Activated CD4-positive, alpha-beta T cell treated with anti-CD3 and anti-CD28 coated beads, Interleukin-2, Interleukin-6, amounts not matched to agents 100 ng/mL and 50 ng/mL, durations not matched to agents 16 hours and 8 hours (primary cell): ENCODE measurements around the gene AQP6.
A peak's percentile ranks its signal among the peaks of the same experiment; 100 is the strongest.

ENCODE experiments used
- DNase-seq: peaks from one replicate; pipeline ENCODE4 v3.0.0-alpha.2; 2020

The AQP6 gene

DNA sequence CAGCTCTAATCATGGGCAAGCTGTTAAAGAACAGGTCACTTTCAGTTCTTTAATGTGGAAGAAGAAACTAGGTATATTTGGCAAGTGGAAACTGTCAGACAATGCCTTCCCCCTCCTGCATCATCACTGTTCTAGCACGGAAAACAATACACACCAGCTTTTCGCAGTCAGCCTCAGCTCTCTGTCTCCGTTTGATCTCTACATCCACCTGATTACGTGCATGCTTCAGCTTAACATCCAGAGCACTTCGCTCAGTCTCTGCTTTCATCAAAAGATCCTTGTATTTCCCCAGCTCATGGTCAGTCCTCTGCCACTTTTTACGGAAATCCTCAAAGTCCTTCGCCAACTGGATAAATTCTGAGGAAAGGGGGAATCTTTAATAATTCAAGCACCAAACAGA is 33.5 kb downstream of the AQP6 start:
- DNase-seq, result no peak

DNA sequence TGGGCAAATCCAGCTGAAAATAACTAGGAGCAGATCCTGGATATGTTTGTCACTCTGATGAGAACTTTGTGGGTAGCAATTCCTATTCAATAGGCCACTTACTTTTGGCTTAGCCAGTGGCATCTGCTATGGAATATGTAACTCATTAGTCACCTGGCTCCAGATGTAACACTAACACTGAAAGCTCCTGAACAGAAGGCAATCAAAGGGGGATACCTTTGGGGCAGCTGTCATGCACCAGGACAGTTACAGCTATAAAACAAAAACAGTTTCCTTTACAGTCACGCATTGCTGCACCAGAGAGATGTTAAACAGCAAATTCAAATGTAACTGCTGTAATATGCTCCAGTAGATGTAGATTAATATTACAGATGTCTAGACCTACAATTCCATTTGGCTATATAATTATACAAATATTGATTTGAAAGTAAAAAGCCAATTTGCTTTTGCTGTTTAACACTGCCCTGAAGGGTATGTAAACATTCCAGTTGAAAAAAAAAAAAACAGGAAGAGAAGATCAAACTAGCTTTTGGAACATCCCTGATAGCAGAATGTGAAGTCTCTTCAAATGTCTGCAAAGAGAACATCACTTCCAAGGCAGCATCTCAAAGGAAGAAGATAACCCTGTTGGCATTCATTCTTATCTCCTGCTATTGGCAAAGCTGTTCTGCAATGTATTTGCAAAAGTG is 34.2 kb downstream of the AQP6 start:
- no peak for DNase-seq

DNA sequence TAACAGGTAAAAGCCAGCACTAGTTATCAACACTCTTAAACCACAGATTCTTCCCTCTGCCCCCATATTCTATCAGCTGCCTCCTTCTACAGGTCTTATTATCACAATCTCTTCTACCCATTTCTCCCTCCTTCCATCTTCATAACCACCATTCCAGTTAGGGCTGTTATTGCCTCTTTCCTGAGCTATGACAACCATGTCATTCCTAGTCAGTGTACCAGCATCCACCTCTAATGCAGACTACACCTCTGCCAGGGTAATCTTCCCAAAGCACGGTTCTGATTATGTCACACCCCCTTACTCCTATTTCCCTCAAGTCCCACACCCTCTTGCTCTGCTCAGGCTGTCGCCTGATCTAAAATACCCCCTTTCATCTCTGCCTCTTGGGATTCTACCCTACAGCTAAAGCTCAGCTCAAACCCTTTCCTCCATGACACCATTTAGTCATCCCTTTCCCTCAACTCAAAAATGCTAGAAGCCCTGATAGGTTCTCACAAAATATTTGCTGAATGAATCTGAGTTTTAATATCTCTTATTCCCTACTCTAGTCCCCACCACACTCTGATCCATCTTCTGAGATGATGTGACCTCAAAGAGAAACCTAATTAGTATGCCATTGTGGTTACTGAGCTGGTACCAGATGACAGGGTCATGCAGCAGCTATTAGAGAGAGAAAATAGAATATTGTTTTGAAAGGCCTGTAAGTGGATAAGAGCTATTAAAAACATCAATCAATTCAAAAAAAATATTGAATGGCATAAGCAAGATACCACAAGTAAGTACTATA is 40.8 kb downstream of the AQP6 start:
- DNase-seq, result peak; percentile 19

DNA sequence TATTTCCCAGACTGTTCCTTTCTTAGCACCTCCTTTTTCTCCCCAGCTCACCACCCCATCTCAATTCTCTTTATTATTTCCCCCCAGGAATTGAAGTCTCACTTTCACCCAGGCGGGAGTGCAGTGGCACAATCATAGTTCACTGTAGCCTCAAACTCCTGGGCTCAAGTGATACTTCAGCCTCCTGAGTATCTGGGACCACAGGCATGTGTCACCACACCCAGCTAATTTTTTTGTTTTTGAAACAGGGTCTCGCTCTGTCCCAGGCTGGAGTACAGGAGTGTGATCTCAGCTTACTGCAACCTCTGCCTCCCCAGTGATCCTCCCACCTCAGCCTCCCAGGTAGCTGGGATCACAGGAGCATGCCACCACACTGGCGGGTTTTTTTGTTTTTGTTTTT is 41.6 kb downstream of the AQP6 start:
- DNase-seq, result no peak

DNA sequence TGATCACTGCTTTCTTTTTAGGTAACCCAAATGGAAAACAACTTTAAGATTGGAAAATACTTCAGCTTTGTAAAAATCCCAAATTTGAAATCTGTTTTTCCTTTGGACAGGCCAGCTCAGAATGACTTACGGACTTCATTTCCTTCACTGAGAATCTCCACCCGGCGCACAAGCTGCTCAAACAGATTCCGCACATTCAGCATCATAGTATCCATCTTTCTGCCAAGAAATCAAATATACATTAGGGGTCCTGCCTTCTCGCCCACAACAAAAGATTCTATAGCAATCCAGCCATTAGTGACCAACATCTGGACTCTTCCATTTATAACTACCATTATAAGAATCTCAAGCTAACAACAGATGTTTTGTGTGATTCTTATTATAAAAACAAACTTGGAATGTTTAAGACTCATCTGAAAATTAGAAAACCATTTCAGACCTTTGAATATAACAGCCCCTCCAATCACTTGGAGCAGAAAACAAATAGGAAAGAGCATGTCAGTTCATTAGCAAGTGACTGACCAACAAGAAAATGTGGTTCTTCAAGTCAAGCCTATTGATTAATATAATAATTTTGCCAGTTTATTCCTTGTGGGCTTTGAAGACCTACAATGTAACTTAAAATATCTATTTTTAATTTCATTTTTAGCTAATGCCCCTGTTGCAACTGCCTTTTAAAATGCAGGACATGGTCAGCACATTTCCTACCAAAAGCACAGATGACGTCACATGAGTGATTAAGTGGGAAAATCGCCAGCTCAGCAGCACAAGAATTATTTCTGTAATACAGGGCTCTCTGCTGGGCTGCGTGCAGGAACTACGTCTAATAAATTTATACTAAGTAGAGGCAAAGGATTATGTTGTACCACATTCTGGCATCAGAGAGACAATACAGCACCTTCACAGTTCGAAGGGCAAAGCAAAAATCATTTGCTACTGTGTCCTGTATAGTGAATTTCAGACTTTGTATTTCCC is 44.0 kb downstream of the AQP6 start:
- DNase-seq, result no peak

DNA sequence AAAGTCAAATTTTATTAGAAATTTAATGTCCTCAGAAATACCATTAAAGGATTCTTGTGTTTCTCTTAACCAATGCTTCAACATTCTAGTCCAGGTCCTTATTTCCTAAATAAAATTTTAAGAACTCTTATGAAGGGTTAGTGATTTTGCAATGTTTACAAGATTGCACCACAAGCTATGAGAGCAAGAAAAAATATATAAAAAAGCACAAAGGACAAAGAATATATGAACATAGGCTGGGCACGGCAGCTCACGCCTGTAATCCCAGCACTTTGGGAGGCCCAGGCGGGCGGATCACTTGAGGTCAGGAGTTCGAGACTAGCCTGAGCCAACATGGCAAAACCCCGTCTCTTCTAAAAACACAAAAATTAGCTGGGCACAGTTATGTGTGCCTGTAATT is 44.9 kb downstream of the AQP6 start:
- DNase-seq, result no peak

DNA sequence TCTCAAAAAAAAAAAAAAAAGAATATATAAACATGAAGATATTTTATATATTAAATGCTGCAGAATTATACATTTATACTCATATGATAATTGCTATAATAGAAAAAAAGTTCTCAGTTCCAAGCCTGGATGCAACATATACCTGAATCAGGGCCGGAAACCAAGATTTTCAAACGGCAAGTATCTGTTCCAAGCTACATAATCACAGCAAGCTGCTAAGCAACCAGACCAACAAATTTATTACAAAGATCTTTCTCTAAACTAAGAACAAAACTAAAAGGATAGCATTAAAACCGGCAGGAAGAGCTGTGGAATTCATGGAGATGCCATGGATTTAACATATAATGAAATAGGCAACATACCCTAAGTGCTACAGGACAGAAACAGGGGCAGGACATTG is 45.4 kb downstream of the AQP6 start:
- DNase-seq, result no peak

DNA sequence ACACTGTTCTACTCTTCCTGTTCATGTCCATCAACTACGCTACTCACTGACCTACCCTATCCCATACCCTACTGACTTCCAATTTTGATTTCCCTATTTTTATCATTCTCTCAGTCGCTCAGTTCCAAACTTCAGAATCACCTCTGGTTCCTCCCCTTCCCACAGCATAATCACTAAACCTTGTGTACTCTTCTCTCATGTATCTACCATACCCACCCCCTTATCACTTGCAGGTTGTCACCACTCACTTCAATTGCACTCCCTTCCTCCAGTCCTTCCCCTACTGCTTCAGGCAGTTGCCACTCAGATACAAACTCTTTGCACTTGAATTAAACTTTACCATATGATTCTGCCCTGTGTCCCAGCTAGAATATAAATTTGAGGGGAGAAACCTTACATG is 46.2 kb downstream of the AQP6 start:
- DNase-seq, result no peak

DNA sequence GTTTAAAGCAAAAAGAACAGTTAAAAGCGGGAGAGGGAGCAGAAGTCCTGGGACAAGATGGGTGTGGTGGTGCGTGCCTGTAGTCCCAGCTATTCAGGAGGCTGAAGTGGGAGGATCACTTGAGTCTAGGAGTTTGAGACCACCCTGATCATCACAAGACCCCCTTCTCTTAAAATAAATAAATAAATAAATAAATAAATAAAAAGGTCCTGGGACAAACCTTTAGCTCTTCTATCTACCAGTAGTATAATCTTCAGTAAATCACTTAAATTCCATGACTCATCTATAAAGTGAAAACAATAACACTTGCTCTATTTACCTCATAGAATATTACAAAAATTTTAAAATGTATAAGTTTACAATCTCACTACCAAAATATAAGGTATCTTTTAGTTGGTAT is 46.8 kb downstream of the AQP6 start:
- DNase-seq, result no peak

DNA sequence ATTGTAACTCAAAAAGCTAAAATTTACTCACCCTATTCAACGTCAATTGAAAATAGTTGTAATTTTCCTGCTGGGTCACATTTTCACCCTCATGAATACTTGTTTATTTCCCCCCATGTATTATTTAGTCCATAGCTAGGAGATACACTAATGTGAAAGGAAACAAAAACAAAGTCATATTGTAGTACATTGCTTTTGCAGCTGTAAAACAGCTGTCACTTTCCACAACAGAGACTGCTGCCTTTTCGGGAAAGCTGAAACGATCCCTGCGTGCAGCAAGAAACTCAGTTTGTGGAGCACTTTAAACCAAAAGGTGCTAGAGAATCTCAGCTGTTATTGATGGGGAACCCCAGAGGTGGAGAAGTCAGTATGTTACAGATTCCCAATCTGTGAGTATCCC is 48.3 kb downstream of the AQP6 start:
- DNase-seq, result no peak

DNA sequence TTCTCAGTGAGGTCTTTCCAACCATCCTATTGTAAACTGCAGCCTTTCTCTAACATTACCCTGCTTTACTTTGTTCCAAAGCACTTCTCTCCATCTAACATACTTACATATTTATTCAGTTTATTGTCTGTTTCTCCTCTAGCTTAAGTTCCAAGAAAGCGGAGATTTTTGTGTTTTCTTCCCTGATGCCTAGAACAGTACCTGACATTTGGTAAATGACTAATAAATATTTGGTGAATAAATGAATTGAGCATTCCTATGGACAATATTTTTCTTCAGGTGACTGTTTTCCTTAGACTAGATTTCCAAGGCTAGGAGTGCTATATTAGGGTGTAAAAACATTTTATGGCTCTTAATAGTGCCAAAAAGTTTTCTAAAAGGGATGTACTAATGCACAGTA is 50.2 kb downstream of the AQP6 start:
- DNase-seq, result no peak

DNA sequence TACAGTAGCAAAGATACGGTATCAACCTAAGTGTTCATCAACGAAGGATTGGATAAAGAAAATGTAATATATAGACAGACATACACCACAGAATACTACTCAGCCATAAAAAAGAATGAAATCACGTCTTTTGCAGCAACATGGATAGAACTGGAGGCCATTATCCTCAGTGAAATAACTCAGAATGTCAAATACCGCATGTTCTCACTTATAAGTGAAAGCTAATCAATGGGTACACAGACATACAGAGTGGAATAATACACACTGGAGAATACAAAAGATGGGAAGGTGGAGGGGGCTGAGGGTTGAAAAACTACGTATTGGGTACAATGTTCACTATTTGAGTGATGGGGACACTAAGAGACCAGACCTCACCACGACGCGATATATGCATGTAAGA is 51.5 kb downstream of the AQP6 start:
- no peak for DNase-seq

DNA sequence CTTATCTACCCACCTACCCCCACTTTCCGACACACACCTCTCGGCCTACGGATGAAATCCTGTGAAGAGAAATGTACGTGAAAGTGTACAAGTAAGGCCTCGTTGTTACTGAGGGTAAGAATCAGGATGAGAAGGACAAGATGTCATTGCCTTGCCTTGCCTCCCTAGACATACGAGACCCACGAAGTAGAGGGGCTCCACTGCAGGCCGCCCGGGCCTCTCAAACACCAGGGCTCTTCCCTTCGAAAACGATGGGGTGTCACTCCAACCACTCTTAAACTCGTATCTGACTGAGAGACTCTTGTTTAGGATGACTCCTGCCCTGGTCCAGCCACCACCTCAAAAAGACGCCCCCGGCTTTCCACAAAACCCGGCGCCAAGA is 52.0 kb downstream of the AQP6 start:
- peak; percentile 32 for DNase-seq

DNA sequence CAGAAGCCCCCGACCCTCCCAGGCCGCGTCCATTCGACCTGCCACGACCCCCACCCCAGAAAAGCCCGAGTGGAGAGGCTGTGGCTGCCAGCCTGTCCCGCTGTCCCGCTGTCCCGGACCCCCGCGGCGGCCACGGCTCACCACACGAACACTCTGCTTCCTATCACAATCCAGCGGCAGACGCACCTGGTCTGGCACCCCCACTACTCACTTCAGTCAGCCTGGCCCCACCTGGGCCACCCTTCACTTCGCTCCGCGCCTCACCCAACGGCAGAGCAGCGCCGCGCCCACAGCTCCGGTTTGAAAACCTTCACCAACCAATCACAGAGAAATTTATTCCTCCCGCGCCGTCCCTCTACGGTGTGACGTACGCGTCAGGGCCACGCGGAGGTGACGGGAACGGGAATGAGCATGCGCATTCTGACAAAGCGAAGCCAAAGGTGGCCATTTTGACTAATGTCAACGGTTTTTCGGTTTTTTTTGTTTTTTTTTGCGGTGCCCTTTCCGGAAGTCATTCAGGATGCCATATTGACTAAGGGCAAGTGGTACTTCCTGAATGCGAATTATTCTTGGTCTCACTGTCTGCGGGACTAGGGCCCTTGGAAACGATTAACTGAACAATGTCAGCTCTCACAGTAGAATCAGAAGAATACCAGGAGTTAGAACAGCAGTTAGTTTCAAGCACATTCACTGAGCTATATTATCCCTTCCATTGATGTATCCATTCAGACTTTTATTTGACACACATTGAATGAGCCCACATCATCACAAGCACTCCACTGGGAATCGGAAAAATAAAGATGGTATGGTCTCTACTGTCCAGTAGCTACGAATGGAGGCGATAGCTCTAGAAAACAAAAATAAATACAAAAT is 52.7 kb downstream of the AQP6 start, which contains the start of gene RACGAP1:
Gene RACGAP1 (minus strand): TSS at position 308 of the 873 bp plus-strand sequence. CDS start 8,779 bp downstream, outside the sequence.
- DNase-seq, result peak; percentile 98

DNA sequence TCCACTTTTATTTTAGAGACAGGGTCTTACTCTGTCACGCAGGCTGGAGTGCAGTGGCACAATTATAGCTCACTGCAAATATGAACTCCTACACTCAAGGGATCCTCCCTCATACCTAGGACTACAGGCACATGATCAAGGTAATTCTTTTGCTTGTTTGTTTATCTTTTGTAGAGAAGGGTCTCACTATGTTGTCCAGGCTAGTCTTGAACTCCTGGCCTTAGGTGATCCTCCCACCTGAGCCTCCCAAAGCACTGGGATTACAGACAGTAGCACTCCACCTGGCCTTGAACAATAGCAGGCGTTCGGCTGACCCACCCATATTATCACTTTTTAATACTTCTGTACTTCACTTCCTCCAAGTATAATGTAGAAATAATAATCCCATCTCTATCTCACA is 53.9 kb downstream of the AQP6 start:
- no peak for DNase-seq
